Brain pericyte (primary cell): ENCODE measurements around the gene SEC61B.
"Not testable (repeated sequence)": the region's sequence is repeated elsewhere in the genome, so short reads cannot be mapped to it uniquely, and the experiment has no call there.

Experiments
- DNase-seq: peaks from one replicate; pipeline ENCODE4 v3.0.0-alpha.2; 2012; ENCODE audit warnings: low read depth, low spot score

SEC61B gene

DNA sequence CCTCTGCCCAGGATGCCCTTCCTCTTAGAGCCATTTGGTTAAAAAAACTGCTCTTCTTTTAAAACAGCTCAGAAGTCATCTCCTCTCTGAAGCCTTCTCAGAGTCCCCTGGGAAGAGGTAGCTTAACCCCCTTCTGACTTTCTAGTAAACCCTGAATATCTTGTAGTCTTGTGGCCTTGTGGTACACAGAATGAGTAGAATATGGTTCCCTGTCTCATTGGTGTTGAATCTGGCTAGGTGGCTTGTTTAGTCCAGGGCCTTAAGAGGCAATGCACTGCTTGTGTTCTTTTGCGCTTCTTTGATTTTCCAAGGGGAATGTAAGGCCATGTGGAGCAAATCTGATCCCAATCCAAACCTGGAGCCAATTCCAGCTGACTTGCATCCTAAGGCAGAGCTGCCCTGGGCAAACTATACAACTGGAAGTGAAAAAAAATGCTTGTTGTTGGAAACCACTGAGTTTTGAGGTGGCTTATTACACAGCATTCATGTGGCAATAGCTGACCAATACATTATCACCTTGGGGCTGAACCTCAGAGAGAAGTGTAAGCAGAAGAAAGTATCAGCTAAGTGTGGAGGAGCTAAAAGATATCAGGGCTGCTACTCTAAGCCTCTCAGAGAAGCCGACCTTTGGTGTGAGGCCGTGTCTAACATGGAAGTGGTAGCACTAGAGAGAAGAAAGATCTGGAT lies 31.3 kb upstream of the SEC61B start:
- DNase-seq: no peak

DNA sequence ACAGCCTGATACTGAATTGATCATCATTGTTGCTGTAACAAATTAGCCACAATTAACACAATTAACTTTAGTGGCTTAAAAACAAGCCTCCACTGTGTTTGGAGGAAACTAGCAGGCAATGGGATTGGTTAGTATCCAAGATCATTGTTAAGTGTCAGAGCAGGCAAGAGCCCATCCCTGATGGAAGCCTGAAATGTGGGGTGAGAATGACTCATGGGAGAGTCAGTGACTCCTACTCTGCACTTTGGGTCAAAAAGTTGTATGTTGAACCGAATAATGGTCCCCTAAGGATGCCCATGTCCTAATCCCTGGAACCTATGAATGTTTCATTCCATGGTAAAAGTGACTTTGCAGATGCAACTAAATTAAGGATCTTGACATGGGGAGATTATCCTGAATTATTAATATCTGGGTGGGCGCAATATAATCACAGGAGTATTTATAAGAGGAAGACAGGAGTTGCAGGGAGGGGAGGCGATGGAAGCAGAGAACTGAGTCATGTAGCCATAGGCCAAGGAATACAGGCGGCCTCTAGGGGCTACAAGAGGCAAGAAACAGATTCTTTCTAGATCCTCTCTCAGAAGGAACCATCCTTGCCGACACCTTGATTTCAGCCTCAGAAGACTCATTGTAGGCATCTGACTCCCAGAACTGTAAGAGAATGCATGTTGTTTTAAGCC lies 29.2 kb upstream of the SEC61B start:
- no peak for DNase-seq

DNA sequence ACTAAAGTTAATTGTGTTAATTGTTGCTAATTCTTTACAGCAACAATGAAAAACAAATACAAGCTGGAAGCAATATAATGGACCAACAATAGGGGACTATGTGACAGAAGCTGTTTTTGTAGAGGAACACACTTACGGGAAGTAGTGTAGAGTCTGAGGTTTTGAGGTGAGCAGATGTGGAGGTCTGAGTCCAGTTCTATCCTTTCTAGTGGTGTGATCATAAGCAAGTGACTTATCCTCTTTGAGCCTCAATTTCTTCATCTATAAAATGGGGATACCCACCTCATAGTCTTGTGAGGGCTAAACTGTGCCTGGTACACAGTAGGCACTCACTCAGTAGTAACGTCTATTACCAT lies 28.6 kb upstream of the SEC61B start:
- DNase-seq: no peak

DNA sequence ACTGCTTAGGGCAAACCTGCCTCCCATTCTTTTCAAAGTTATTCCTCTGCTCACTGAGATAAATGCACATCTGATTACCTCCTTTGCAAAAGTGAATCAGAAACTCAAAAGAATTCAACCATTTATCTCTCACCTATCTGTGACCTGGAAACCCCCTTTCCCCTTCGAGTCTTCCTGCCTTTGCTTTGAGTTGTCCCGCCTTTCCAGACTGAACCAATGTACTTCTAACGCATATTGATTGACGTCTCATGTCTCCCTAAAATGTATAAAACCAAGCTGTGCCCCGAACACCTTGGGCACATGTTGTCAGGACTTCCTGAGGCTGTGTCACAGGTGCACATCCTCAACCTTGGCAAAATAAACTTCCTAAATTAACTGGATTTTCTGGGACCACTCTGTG lies 25.6 kb upstream of the SEC61B start:
- DNase-seq: not testable (repeated sequence)

DNA sequence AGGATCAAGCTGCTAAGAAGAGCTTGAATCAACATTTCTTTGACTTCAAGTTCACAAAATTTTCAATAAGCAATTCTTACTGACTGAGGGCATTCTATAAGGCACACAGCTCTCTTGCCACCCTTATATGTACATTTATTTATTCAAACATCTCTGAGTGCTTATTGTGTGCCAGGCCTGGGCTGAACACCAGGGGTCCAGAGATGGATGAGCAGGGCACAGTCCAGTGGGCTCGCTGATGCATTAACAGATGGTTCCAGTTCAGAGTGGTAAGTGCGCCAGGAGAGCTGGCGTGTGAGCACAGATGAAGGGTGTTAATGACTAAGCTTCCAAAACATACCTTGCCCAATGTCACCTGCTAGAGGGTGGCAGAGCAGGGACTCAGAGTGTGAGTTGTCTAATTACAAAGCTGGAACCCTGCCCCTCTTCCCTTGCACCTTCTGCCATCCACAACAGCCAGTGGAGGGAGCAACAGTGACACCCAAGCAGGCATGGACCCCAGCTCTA lies 24.9 kb upstream of the SEC61B start:
- no peak for DNase-seq

DNA sequence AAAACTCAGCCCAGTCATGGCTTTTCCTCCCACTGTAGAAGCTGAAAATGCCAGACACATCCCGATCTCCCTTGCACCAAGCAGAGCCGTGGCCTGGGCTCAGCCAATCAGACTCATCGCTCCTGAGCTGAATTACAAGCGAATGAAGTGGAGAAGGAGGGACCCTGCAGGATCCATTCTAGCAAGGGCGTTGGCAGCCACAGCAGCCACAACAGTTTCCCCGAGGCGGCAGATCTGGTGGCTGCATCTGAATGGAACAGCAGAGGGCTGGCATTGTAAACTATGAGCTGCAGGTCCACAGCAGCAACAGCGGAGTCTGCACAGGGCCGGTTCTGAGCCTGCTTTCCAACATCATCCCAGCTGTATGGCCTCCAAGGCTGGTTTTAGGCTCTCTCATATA lies 24.1 kb upstream of the SEC61B start:
- DNase-seq: no peak

DNA sequence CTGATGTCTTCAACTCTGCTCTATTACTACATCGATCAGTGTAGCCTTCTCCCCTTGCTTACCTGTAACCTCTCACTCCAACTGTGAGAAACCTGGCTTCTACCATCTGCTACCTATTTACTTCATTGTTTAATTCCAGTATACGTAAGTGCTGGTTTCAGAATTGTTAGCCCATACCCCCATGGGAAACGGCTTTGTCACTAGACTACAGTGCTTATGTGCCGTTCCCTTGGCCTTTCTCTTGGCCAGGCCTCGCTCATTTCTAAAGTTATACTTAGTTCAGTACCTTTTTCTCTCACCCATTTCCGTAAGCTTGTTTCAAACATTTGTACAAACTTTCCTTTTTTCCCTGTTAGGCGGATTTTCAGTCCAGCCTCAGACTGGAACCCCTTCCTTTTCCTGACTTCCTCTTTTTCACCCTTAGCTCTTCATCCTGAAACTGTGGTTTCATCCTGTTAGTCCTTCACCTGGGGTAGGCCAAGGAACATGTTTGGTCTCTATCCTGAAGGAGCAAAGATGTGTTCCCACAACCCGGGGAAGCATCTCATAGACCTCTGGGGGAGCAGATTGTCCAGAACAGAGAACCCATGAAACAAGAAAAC lies 22.0 kb upstream of the SEC61B start:
- no peak for DNase-seq

DNA sequence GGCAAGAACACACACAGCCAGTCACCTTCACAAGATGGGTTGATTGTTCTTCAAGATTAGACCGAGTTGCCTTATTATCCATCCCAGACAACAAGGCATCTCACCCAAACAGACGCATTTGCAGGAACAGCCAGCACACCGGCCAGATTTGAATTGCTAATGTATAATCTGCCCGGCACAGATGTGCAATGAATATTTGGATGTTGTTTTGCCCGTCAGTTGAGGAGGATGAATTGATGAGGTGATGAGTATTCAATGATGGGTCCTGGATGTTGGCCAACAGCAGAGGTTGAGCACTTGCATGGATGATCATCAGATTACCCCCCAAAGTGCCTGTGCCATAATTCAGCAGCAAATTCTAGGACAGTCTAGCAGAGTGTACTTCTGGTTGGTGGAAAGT lies 20.5 kb upstream of the SEC61B start:
- no peak for DNase-seq

DNA sequence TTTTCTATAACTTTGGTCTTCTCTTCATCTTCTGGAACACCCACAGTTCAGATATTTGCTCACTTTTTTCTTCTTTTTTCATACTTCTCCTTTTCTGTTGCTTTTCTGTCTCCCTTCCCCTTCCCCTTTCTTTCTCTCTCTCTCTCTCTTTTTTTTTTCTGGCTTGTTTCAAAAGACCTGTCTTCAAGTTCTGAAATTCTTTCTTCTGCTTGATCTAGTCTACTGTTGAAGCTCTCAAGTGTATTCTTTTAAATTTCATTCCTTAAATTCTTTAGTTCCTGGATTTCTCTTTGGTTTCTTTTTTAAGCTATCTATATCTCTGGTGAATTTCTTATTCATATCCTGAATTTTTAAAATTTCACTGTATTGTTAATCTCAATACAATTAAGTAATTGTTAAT lies 11.5 kb upstream of the SEC61B start:
- no peak for DNase-seq

DNA sequence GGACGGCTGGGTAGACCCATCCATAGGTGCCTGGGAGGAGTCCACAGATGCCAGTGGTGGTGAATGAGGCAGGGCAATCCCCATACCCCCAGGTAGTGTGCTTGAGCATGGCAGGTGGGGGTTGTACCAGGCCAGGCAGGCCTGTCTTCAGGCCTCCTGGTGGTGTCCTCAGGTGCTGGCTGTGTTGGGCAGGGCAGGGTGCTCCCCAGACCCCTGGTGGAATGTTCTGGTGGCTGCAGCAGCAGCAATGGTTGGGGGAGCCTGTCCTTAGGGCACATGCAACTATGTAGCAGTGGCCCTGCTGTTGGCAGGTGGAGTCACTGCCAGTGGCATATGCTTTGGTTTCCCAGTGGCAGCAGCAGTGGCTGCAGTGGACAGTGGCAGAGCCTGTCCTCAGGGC lies 10.3 kb upstream of the SEC61B start:
- no peak for DNase-seq

DNA sequence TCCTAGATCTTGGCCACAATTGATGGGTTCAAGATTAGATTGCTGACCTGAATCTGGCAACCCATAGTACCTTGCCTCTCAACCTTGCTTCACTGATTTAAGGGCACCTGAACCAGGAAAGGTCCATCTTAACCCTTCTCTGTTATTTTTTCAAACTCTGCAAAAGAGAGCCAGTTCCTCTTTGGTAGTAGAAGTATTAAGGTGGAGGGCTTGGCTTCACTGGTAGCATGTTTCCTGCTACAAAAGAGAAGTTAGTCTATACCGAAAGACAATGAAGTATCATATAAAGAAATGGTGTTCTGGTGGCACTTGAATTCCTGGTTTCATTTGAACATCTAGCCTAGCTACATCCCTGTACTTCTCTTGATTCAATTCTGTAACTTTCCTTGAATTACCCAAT lies 8.9 kb upstream of the SEC61B start:
- DNase-seq: no peak

DNA sequence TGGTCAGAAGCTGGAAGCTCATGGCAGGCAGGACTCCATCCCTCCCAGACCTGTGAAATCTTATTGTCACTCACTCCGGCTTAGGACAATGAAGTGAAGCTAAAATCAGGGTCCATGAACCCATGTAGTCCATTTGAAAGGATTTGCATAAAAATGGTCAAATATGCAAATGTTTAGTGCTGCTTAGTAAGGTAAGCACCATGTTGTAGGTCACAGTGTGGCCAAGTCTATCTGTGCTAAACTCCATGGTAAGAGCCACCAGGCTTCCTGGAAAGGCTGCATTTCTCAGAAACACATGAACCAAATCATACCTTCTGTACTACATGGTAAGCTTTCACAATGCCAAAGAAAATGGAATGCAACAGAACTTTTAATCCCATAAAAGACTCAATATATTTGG lies 6.0 kb upstream of the SEC61B start:
- DNase-seq: no peak

DNA sequence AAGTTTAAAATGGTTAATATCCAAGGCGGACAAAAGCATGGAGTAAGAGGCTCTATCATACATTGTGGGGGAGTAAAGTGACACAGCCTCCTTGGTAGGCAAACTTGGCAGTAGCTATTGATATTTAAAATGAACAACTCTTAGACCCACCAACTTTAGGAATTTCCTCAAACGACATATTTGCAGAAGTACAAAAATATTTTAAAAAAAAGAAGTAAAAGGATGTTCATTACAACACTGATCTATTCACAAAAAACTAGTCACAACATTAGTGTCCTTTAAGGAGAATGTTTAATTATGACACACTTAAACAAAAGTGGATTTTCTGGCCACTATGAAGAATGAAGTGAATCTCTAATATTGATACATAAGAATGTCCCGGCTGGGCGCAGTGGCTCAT lies 2.1 kb upstream of the SEC61B start:
- no peak for DNase-seq

DNA sequence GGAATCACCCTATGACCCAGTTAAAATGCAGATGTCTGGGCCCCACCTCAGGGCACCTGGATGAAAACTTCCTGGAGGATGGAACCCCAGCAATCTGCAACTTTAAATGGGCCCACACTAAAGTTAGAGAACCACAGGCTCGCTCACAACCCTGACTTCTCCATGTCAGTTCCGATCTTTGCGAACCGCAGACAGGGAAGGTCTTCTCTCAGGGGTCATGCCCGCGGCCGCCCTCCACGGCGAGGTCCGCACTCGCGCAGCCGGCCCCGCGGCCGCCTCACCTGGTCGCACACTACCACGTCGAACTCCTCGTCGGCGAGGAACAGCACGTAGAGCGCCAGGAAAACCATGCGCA lies 839 bp upstream of the SEC61B start:
- no peak for DNase-seq

DNA sequence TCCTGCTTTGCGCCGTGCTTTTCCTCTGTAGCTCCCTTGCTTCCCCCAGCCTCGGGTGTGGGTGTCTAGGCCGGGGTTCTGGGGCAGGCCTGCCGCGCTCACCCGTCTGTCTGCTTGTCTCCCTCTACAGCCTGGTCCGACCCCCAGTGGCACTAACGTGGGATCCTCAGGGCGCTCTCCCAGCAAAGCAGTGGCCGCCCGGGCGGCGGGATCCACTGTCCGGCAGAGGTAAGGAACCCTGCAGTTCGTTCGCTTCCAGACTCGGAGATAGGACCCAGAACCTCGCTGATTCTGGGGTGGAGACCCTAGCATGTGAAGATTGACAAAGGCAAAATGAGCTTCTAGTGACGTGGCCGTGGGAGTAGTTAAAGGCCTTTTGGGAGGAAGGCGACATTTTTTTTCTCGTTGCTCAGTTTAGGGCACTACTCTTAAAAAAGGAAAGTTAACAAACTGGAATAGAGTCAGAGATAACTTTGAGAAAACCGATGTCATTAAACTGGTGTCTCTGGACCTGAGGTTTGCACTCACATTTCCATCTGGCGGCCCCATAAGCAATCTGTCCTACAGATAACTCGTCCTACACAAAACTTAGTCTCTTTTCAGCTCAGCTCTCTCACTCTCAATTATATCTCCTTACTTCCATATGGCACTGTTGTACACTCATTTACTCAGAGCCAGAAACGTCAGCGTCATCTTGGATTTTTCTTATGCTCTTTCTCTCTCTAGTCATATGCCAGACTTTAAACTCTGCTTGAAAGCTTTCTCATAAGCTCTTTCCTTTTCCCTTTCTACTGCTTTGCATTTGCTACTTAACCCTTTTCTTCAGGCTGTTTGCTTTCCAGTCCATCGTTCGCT lies 561 bp downstream of the SEC61B start:
- no peak for DNase-seq

DNA sequence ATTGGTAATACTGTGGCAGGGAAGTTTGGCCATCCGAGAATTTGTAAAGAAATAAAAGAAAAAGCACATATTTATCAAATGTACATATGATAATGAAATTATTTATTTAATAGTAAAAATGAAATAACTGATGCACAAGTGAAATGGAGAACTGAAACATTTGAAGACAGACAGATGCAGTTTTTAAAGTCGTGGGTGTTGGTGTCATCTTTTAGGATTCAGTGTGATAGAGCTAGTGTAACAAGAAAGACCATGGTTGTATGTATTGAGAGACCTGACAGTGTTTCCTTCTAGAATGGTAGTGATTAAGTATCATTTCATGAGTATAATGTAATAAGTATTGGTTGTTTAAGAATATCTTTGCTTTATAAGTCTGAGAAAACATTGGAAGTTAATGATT lies 2.4 kb downstream of the SEC61B start:
- no peak for DNase-seq

DNA sequence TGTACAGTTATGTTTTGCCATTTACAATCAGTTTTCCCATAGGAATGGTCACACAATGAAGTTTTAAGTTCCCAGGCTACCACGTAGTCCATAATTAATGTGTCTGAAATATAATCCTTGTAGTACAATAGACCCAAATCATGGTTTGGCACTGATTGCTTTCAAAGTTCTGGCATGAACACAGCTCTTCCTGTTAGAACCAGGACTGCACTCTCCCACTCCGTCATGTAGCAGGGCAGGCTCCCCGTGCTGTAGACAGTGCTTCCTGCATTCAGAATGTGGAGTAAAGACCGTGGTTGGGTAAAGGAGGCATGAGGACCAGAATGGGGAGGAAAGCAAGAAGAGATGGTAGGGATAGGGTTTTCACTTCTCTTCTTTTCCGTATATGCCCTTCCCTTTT lies 4.0 kb downstream of the SEC61B start:
- no peak for DNase-seq

DNA sequence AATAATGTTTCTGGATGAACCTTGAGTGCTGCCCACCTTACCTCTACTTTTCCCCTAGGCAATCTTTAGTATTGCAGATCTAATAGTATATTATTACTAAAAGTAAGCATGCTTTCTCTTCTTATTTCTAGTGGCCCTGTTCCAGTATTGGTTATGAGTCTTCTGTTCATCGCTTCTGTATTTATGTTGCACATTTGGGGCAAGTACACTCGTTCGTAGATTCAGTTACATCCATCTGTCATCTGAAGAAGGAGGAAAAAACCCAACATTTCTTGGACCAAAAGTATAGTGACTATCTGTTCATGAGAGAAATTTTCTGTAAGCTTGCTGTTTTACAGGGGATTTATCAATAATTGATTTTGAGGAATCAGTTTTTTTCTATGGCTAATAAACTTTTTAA lies 8.1 kb downstream of the SEC61B start:
- no peak for DNase-seq

DNA sequence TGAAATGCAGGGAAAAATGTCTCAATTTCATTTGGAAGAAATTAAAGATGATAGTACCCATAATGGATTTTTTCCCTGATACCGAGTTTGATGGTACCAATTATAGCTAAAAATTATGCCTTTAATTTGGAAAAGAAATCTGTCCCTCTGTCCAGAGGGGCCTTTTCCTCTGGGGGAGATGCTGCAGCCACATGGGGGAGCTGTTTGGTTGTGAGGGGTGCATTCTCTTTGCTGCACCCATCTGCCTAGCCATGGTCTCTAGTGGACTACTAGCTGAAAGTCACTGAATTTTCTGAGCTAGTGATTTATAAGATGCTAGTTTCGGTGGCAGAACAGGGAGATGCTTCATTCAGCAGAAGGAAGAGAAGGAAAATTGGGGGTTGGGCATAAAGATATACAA lies 9.6 kb downstream of the SEC61B start:
- DNase-seq: no peak

DNA sequence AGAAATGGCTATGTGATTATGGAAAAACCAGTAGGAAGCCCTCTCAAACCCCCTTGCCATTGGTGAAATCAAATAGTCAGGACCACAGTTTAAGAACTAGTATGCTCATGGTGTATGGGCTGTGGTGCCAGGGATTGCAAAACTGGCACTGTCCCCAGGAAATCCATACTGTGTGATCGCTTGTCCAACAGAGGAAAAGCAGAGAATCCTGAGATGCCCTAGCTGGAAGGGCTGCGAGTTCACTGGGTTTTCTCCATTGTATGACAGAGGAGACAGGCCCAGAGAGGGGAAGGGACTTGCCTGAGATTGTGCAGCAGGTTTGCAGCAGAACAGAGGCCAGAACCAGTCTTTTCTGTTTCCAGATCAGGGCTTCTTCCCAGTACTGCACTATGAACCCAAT lies 12.5 kb downstream of the SEC61B start:
- DNase-seq: no peak

DNA sequence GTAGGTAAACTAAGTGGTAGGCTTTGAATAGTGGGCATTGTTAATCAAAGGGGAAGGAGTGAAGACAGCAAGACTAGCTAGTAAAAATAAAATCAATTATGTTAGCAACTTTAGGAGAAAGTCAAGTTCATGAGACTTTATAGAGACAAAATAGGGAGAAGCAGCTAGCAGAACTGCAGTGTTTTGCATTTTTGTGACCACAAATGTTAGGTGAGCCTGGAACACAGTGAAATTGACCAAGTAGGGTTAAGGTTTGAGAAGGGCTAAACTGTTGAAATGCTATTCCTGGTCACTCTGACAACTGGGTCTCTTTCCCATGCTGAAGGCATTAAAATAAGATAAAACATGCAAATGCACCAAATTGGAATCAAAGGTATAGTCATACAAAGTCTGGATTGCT lies 13.0 kb downstream of the SEC61B start:
- no peak for DNase-seq

DNA sequence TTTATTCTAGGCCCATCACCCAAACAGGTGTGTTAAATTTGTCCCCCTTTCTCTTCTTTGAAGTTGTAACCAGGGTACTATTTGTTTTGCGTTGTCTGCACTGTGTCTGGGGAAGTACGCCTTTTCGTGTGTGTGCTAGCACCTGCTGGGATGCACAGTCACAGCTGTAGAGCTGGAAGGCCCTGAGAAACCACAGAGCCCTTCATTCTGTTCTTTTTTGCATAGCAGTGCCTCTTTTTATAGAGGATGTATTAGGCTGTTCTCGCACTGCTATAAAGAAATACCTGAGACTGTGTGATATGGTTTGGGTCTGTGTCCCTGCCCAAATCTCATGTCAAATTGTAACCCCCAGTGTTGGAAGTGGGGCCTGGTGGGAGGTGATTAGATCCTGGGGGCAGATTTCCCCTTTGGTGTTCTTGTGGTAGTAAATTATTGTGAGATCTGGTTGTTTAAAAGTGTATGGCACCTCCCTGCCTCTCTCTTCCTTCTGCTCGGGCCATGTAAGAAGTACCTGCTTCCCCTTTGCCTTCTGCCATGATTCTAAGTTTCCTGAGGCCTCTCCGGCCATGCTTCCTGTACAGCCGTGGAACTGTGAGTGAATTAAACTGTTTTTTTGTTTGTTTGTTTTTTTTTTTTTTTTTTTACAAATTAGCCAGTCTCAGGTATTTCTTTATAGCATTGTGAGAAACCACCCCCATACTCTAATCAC lies 14.0 kb downstream of the SEC61B start:
- DNase-seq: no peak
